Osteoblast (primary cell): ENCODE data around the gene SIPA1L3. TPM values are rescaled to one million over a fixed set of nuclear protein-coding genes. Genes with fewer than 3 reads are reported as not detected.

ENCODE experiments used
- DNase-seq: peaks from one replicate; pipeline ENCODE4 v3.0.0; 2011; ENCODE audit warnings: low spot score, mixed read lengths; ENCODE audit not compliant: insufficient read length; ENCODE audit errors: missing footprints
- H2AFZ ChIP-seq: 2 replicates; pipeline ENCODE4 v1.6.0; 2011; ENCODE audit warnings: mild to moderate bottlenecking, low read length
- H3K27ac ChIP-seq: 2 replicates; pipeline ENCODE4 v1.5.1; 2011; ENCODE audit warnings: mild to moderate bottlenecking, low read depth, low read length, moderate library complexity
- H3K27me3 ChIP-seq: 2 replicates; pipeline ENCODE4 v1.6.0; 2012; ENCODE audit warnings: mild to moderate bottlenecking, control low read depth, inconsistent platforms, low read length, moderate library complexity; ENCODE audit not compliant: insufficient read depth
- H3K36me3 ChIP-seq: 2 replicates; pipeline ENCODE4 v1.5.1; 2011; ENCODE audit warnings: mild to moderate bottlenecking, low read length, control low read depth, moderate library complexity; ENCODE audit not compliant: insufficient read depth
- H3K4me1 ChIP-seq: 2 replicates; pipeline ENCODE4 v1.5.1; 2011; ENCODE audit warnings: mild to moderate bottlenecking, low read length, control low read depth, moderate library complexity; ENCODE audit not compliant: insufficient read depth
- H3K4me2 ChIP-seq: 2 replicates; pipeline ENCODE4 v1.6.0; 2011; ENCODE audit warnings: mild to moderate bottlenecking, low read length; ENCODE audit not compliant: insufficient read depth
- H3K4me3 ChIP-seq: fragments of 200-600 bp; sonication (generic); 3 replicates; pipeline ENCODE4 v1.5.1; 2012; ENCODE audit warnings: mild to moderate bottlenecking, low read length, inconsistent platforms; ENCODE audit not compliant: insufficient read depth
- H3K79me2 ChIP-seq: 2 replicates; pipeline ENCODE4 v1.6.0; 2012; ENCODE audit warnings: mild to moderate bottlenecking, low read length, control low read depth, inconsistent platforms; ENCODE audit not compliant: insufficient read depth
- H3K9me3 ChIP-seq: 2 replicates; pipeline ENCODE4 v1.5.1; 2011; ENCODE audit warnings: low read depth, low read length, control low read depth
- H4K20me1 ChIP-seq: 2 replicates; pipeline ENCODE4 v1.6.0; 2012; ENCODE audit warnings: mild to moderate bottlenecking, low read length, control low read depth; ENCODE audit not compliant: insufficient read depth
- CTCF ChIP-seq: IDR thresholded peaks from 2 replicates; pipeline ENCODE4 v1.5.1; 2011; ENCODE audit warnings: mild to moderate bottlenecking, low read depth, low read length, moderate library complexity; ENCODE audit errors: extremely low read depth
- total RNA-seq: library from RNA; depleted of rRNA; stranded (reverse); fragments of >200 nt; gene quantifications from 2 replicates; pipeline ENCODE4 v1.2.3, GENCODE V29; 2012

Gene SIPA1L3
- total RNA-seq, 1 donor, result 17.4 TPM

DNA sequence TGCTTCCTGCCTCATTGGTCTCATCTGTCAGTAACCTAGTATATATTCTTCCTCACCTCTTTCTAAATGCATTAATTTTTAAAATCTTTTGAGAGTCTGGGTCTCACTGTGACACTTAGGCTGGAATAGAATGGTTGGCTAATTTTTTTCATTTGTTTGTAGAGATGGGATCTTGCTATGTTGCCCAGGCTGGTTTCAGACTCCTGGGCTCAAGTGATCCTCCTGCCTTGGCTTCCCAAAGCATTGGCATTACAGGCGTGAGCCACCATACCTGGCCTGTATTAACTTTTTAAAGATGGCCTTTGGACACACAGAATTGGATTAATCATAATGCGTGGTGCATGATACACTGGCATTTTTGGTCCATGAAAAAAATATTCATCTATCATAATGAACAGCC is 29.9 kb downstream of the SIPA1L3 start:
- Histone ChIP-seq H3K9me3 (peaks cover 5% of the 10 kb centered on the region), H3K79me2 (peaks cover 97% of the 10 kb centered on the region), H3K4me2 (no peak overlapping the region), H3K4me3 (no peak overlapping the region), H3K4me1 (peaks cover 18% of the 10 kb centered on the region), H3K27ac (no peak overlapping the region), H3K36me3 (peaks cover 27% of the 10 kb centered on the region), H3K27me3 (no peaks in the 10 kb centered on the region), H4K20me1 (peaks cover 18% of the 10 kb centered on the region), H2AFZ (no peak overlapping the region)
- no peak for DNase-seq
- TF ChIP-seq CTCF, result no peak

GRCh38 chr19:37938353-37938752 is 31.3 kb downstream of the SIPA1L3 start:
- TF ChIP-seq CTCF, result no peak
- Histone ChIP-seq H3K79me2 (peaks cover 97% of the 10 kb centered on the region), H4K20me1 (peaks cover 16% of the 10 kb centered on the region), H3K27me3 (no peaks in the 10 kb centered on the region), H2AFZ (no peak overlapping the region), H3K27ac (no peak overlapping the region), H3K9me3 (peaks cover 5% of the 10 kb centered on the region), H3K4me1 (peaks cover 9% of the 10 kb centered on the region), H3K36me3 (peaks cover 31% of the 10 kb centered on the region), H3K4me2 (no peak overlapping the region), H3K4me3 (no peak overlapping the region)
- no peak for DNase-seq

DNA sequence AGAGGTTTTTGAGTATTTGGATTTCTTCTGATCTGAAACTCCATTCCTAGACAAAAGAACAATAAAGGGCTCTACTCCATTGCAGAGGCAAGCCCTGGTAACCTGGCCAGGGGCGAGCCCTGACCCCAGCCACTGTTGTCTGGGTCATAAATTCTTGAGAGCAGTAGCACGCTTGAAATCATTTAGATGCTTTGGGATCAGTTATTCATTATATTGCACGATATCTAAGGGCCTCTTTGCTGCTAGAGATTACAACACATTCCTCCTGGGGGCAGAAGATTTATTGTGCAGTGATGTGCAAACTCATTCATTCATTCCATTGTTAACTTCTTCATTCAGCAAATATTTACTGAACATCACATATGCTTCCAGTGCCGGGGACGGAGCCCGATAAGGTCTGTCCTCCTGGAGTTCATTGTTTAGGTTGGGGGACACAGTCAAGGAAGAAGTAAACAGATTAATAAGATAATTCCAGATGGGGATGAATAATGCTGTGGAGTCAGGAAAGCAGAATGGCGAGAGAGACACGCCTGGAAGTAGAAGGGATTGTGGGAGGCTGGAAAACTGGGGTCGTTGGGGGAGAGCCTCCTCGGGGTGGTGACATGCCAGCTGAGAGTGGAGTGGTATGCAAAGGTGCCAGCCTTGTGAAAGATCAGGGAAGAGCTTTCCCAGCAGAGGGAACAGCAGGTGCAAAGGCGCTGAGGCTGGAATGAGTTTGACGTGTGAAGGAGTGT is 34.9 kb downstream of the SIPA1L3 start:
- Histone ChIP-seq H3K4me3 (no peak overlapping the region), H3K4me1 (no peaks in the 10 kb centered on the region), H3K79me2 (peaks cover 96% of the 10 kb centered on the region), H3K9me3 (no peaks in the 10 kb centered on the region), H3K27ac (no peak overlapping the region), H3K36me3 (peaks cover 13% of the 10 kb centered on the region), H3K4me2 (no peak overlapping the region), H2AFZ (no peak overlapping the region), H4K20me1 (peaks cover 4% of the 10 kb centered on the region), H3K27me3 (no peaks in the 10 kb centered on the region)
- no peak for DNase-seq
- no peak for TF ChIP-seq CTCF

GRCh38 chr19:37942516-37942902 is 35.5 kb downstream of the SIPA1L3 start:
- Histone ChIP-seq H3K27me3 (no peaks in the 10 kb centered on the region), H3K36me3 (peaks cover 13% of the 10 kb centered on the region), H2AFZ (no peak overlapping the region), H3K4me3 (no peak overlapping the region), H3K9me3 (no peaks in the 10 kb centered on the region), H3K27ac (no peak overlapping the region), H4K20me1 (peaks cover 4% of the 10 kb centered on the region), H3K79me2 (peaks cover 94% of the 10 kb centered on the region), H3K4me1 (no peaks in the 10 kb centered on the region), H3K4me2 (no peak overlapping the region)
- DNase-seq, result no peak
- TF ChIP-seq CTCF, result no peak
